Activated naive CD8-positive, alpha-beta T cell treated with anti-CD3 and anti-CD28 coated beads, Interleukin-2, amount 50 U/mL, for 24 hours (primary cell): ENCODE measurements around the gene ENTREP1.
"Not testable (repeated sequence)": the region's sequence is repeated elsewhere in the genome, so short reads cannot be mapped to it uniquely, and the experiment has no call there.

Source experiments
- ATAC-seq: fragments of 150-1000 bp; cut with Tn5 transposase; one replicate; pipeline ENCODE4 v1.10.0; 2021
- DNase-seq: peaks from one replicate; pipeline ENCODE4 v3.0.0; 2021
- H3K27ac Mint-ChIP-seq: one replicate; pipeline ENCODE4 v1.8.0; 2021; ENCODE audit warnings: mild to moderate bottlenecking, mixed read lengths
- H3K27me3 Mint-ChIP-seq: one replicate; pipeline ENCODE4 v1.8.0; 2021; ENCODE audit warnings: mixed read lengths
- H3K36me3 Mint-ChIP-seq: one replicate; pipeline ENCODE4 v1.8.0; 2021; ENCODE audit warnings: low read depth, mixed read lengths
- H3K4me1 Mint-ChIP-seq: one replicate; pipeline ENCODE4 v1.8.0; 2021; ENCODE audit warnings: mixed read lengths
- H3K4me3 Mint-ChIP-seq: one replicate; pipeline ENCODE4 v1.8.0; 2021; ENCODE audit warnings: mild to moderate bottlenecking, moderate library complexity, mixed read lengths
- H3K9me3 Mint-ChIP-seq: one replicate; pipeline ENCODE4 v1.8.0; 2021; ENCODE audit warnings: mixed read lengths

The ENTREP1 gene

DNA sequence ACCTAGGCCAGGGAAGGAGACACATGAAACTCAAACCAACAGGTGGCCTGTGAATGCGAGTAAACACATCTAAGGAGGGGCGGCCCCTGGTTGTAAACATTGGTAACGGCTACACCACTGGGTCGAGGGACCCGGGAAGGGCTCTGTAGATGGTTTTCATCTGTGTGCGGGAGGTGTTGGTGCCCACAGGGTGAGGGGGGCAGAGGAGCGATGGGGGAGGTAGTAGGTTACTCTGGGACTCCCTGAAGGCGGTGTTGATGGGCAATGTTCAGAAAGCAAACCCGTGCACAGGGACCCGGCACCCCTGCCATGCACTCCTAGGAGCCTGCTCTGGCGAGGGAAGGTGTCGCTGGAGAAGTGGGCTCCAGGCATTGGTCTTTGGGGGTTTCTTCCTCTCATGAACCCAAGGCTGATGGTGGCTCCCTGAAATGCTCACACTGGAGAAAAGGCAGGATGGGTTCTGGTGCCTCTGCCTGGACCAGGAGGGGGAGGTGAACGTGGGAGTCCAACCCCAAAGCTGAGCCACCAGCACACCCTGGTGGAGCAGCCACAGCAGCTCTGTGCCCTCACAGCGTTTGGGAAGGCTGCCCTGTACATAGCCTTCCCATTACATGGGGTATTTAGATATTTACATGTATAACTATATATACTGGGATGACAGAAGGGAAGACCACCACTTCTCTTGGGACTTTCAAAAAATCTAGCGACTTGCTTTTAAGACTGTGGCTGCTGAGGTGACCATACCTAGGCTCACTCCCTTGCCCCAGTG, 103.2 kb downstream of the ENTREP1 start:
- Mint-ChIP-seq H3K36me3 (no peaks in the 10 kb centered on the region), H3K27ac (no peak overlapping the region), H3K9me3 (no peaks in the 10 kb centered on the region), H3K4me3 (no peak overlapping the region), H3K4me1 (no peaks in the 10 kb centered on the region), H3K27me3 (no peaks in the 10 kb centered on the region)
- DNase-seq (no peak), ATAC-seq (no peak)

DNA sequence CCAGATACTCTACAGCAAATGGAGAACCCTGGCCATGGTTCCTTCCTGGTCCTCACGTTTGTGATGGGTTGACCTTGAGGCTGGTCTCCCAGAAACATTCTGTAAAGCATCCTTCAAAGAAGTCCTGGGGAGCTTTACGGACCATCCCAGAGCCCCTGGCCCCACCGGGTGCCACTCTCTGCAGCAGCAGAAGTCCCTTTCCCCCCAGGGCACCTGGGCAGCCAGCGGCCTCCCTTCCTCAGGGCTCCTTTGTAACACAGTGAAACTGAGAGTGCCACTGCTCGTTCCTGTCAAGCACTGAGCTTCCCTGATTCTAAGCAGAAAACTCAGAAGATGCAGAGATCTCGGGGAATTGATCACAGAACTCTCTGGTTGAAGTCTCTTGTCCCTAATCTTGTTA, 104.3 kb downstream of the ENTREP1 start:
- no peak overlapping the region for H3K27ac Mint-ChIP-seq
- H3K4me1 Mint-ChIP-seq: no peaks in the 10 kb centered on the region
- no peaks in the 10 kb centered on the region for H3K9me3 Mint-ChIP-seq
- H3K36me3 Mint-ChIP-seq: no peaks in the 10 kb centered on the region
- H3K27me3 Mint-ChIP-seq: no peaks in the 10 kb centered on the region
- DNase-seq: no peak
- ATAC-seq: no peak
- H3K4me3 Mint-ChIP-seq: no peak overlapping the region

DNA sequence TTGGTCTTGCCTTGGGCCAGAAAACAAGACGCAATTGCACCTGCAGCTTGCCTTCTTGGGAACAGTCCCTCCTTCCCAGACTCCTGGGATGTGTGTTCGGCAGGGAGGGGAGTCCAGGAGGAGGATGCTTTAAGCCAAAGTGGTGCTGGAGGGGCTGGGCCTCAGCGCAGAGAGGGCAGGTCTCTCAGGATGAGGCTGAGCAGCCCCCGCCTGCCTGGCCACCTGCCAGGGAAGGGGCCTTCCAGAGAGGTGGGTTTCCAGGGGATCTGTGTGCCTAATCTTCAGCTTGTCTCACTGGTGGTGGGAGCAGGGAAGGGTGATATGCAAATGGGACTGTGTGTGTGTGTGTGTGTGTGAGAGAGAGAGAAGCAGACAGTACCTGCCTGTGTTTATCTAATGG, 105.2 kb downstream of the ENTREP1 start:
- H3K4me3 Mint-ChIP-seq: no peak overlapping the region

GRCh38 chr9:69431203-69431602, 106.2 kb downstream of the ENTREP1 start:
- no peaks in the 10 kb centered on the region for H3K9me3 Mint-ChIP-seq
- no peaks in the 10 kb centered on the region for H3K4me1 Mint-ChIP-seq
- ATAC-seq: no peak
- H3K27ac Mint-ChIP-seq: no peak overlapping the region
- no peaks in the 10 kb centered on the region for H3K36me3 Mint-ChIP-seq
- H3K27me3 Mint-ChIP-seq: no peaks in the 10 kb centered on the region
- no peak for DNase-seq
- H3K4me3 Mint-ChIP-seq: no peak overlapping the region

More for the DNA sequence above, 105.2 kb downstream of the ENTREP1 start:
- Mint-ChIP-seq H3K27ac (no peak overlapping the region), H3K9me3 (no peaks in the 10 kb centered on the region), H3K36me3 (no peaks in the 10 kb centered on the region), H3K4me1 (no peaks in the 10 kb centered on the region), H3K27me3 (no peaks in the 10 kb centered on the region)
- DNase-seq: no peak
- ATAC-seq: no peak

- H3K27ac Mint-ChIP-seq: no peak overlapping the region
- no peaks in the 10 kb centered on the region for H3K36me3 Mint-ChIP-seq
- ATAC-seq: no peak
- no peak for DNase-seq
- H3K27me3 Mint-ChIP-seq: no peaks in the 10 kb centered on the region
- no peaks in the 10 kb centered on the region for H3K9me3 Mint-ChIP-seq
- H3K4me1 Mint-ChIP-seq: no peaks in the 10 kb centered on the region
- H3K4me3 Mint-ChIP-seq: no peak overlapping the region
Measured at GRCh38 chr9:69431777-69432176, 106.8 kb downstream of the ENTREP1 start.

- H3K27ac Mint-ChIP-seq: no peak overlapping the region
- H3K4me1 Mint-ChIP-seq: no peaks in the 10 kb centered on the region
- no peaks in the 10 kb centered on the region for H3K36me3 Mint-ChIP-seq
- H3K9me3 Mint-ChIP-seq: no peaks in the 10 kb centered on the region
- no peak overlapping the region for H3K4me3 Mint-ChIP-seq
- ATAC-seq (no peak), DNase-seq (no peak)
- no peaks in the 10 kb centered on the region for H3K27me3 Mint-ChIP-seq
Measured at GRCh38 chr9:69432623-69433022, 107.6 kb downstream of the ENTREP1 start.

GRCh38 chr9:69433392-69433791, 108.4 kb downstream of the ENTREP1 start:
- no peak for ATAC-seq
- H3K36me3 Mint-ChIP-seq: no peaks in the 10 kb centered on the region
- no peaks in the 10 kb centered on the region for H3K9me3 Mint-ChIP-seq
- no peak for DNase-seq
- no peaks in the 10 kb centered on the region for H3K27me3 Mint-ChIP-seq
- no peak overlapping the region for H3K4me3 Mint-ChIP-seq
- H3K27ac Mint-ChIP-seq: no peak overlapping the region
- H3K4me1 Mint-ChIP-seq: no peaks in the 10 kb centered on the region

- Mint-ChIP-seq H3K27me3 (no peaks in the 10 kb centered on the region), H3K4me3 (no peak overlapping the region), H3K9me3 (no peaks in the 10 kb centered on the region), H3K27ac (no peak overlapping the region), H3K36me3 (no peaks in the 10 kb centered on the region), H3K4me1 (no peaks in the 10 kb centered on the region)
- DNase-seq (no peak), ATAC-seq (no peak)
Measured at GRCh38 chr9:69433968-69434367, 109.0 kb downstream of the ENTREP1 start.

- not testable (repeated sequence) for ATAC-seq, DNase-seq, H3K9me3 Mint-ChIP-seq, H3K27ac Mint-ChIP-seq, H3K4me3 Mint-ChIP-seq, H3K36me3 Mint-ChIP-seq, H3K27me3 Mint-ChIP-seq
- peaks cover 13% of the 10 kb centered on the region for H3K4me1 Mint-ChIP-seq
Measured at GRCh38 chr9:69439654-69440053, 114.6 kb downstream of the ENTREP1 start.

- H3K27ac Mint-ChIP-seq, H3K27me3 Mint-ChIP-seq, H3K36me3 Mint-ChIP-seq, DNase-seq, H3K9me3 Mint-ChIP-seq, H3K4me3 Mint-ChIP-seq, ATAC-seq: not testable (repeated sequence)
- peaks cover 13% of the 10 kb centered on the region for H3K4me1 Mint-ChIP-seq
Measured at GRCh38 chr9:69440254-69440955, 115.4 kb downstream of the ENTREP1 start.
